Mesenchymal stem cell (in vitro differentiated cells and primary cell): ENCODE results near the gene CARD10.
"Not testable (repeated sequence)": the region's sequence is repeated elsewhere in the genome, so short reads cannot be mapped to it uniquely, and the experiment has no call there.

Source experiments
- DNase-seq: peaks from one replicate; pipeline ENCODE4 v3.0.0-alpha.2; 2013
- H2AFZ ChIP-seq: one replicate; pipeline ENCODE4 v1.6.1; 2013; ENCODE audit warnings: low read depth, mild to moderate bottlenecking, control low read depth, inconsistent platforms, low read length, moderate library complexity
- H2AK5ac ChIP-seq: 2 replicates; pipeline ENCODE4 v1.6.1; 2013; ENCODE audit warnings: low read length, moderate library complexity, mild to moderate bottlenecking, inconsistent platforms; ENCODE audit not compliant: severe bottlenecking
- H2BK120ac ChIP-seq: one replicate; pipeline ENCODE4 v1.6.1; 2013; ENCODE audit warnings: low read depth, mild to moderate bottlenecking, inconsistent platforms, low read length, moderate library complexity
- H2BK12ac ChIP-seq, 2 experiments: one replicate each; pipeline ENCODE4 v1.6.1; 2013; ENCODE audit warnings: inconsistent platforms in 2 of 2, low read length in 2 of 2, mild to moderate bottlenecking in 2 of 2, moderate library complexity in 2 of 2, control low read depth in 1 of 2
- H2BK15ac ChIP-seq: one replicate; pipeline ENCODE4 v1.6.1; 2013; ENCODE audit warnings: mild to moderate bottlenecking, low read depth, inconsistent platforms; ENCODE audit not compliant: poor library complexity, severe bottlenecking
- H2BK5ac ChIP-seq: 2 replicates; pipeline ENCODE4 v1.6.1; 2013; ENCODE audit warnings: low read depth, mild to moderate bottlenecking, low read length, control low read depth, inconsistent platforms; ENCODE audit not compliant: poor library complexity, severe bottlenecking
- H3K14ac ChIP-seq, 2 experiments: one replicate each; pipeline ENCODE4 v1.6.1; 2013; ENCODE audit warnings: inconsistent platforms in 2 of 2, low read length in 2 of 2, control low read depth in 1 of 2, mild to moderate bottlenecking in 1 of 2, moderate library complexity in 1 of 2
- H3K18ac ChIP-seq, 2 experiments: one replicate each; pipeline ENCODE4 v1.6.1; 2013; ENCODE audit warnings: inconsistent platforms in 2 of 2, low read length in 2 of 2, control low read depth in 1 of 2, low read depth in 1 of 2, mild to moderate bottlenecking in 1 of 2
- H3K23ac ChIP-seq, 2 experiments: one replicate each; pipeline ENCODE4 v1.6.1; 2013; ENCODE audit warnings: inconsistent platforms in 2 of 2, low read length in 2 of 2, mild to moderate bottlenecking in 2 of 2, moderate library complexity in 2 of 2, control low read depth in 1 of 2
- H3K27ac ChIP-seq: 2 replicates; pipeline ENCODE4 v1.5.1; 2013; ENCODE audit warnings: mild to moderate bottlenecking, moderate library complexity, low read length, control low read depth, inconsistent platforms; ENCODE audit not compliant: poor library complexity, severe bottlenecking
- H3K27me3 ChIP-seq, 2 experiments: 2 replicates each; pipeline versions ENCODE4 v1.6.1 to v1.7.0; 2013; ENCODE audit warnings: low read length in 2 of 2, mild to moderate bottlenecking in 2 of 2, moderate library complexity in 2 of 2, control low read depth in 1 of 2, inconsistent platforms in 1 of 2; ENCODE audit not compliant: control insufficient read depth in 1 of 2, insufficient read depth in 1 of 2
- H3K36me3 ChIP-seq, 2 experiments: 2 replicates each; pipeline versions ENCODE4 v1.6.1 to v1.7.0; 2013; ENCODE audit warnings: low read length in 2 of 2, control low read depth in 1 of 2, inconsistent platforms in 1 of 2, low read depth in 1 of 2, mild to moderate bottlenecking in 1 of 2; ENCODE audit not compliant: insufficient read depth in 2 of 2, control insufficient read depth in 1 of 2
- H3K4ac ChIP-seq, 2 experiments: one replicate each; pipeline ENCODE4 v1.6.1; 2013; ENCODE audit warnings: inconsistent platforms in 2 of 2, low read length in 2 of 2, mild to moderate bottlenecking in 2 of 2, moderate library complexity in 2 of 2, control low read depth in 1 of 2, low read depth in 1 of 2
- H3K4me1 ChIP-seq: 2 replicates; pipeline ENCODE4 v1.6.1; 2013; ENCODE audit warnings: low read depth, low read length, control low read depth; ENCODE audit not compliant: control insufficient read depth, insufficient read depth
- H3K4me2 ChIP-seq: 2 replicates; pipeline ENCODE4 v1.6.1; 2013; ENCODE audit warnings: low read length, mild to moderate bottlenecking, inconsistent platforms; ENCODE audit not compliant: poor library complexity, severe bottlenecking
- H3K4me3 ChIP-seq, 2 experiments: 2 replicates each; pipeline versions ENCODE4 v1.5.1 to v1.7.0; 2013; ENCODE audit warnings: low read length in 2 of 2, mild to moderate bottlenecking in 2 of 2, control low read depth in 1 of 2, low read depth in 1 of 2; ENCODE audit not compliant: insufficient read depth in 1 of 2
- H3K79me1 ChIP-seq: replicated peaks from 2 replicates; pipeline ENCODE4 v1.6.1; 2013; ENCODE audit warnings: mild to moderate bottlenecking, control low read depth, low read length, inconsistent platforms; ENCODE audit not compliant: poor library complexity, severe bottlenecking
- H3K9ac ChIP-seq: 2 replicates; pipeline ENCODE4 v1.7.0; 2013; ENCODE audit warnings: mild to moderate bottlenecking, low read length, moderate library complexity
- H3K9me3 ChIP-seq: 2 replicates; pipeline ENCODE4 v1.7.0; 2013; ENCODE audit warnings: mild to moderate bottlenecking, low read length; ENCODE audit not compliant: control insufficient read depth
- H4K8ac ChIP-seq: one replicate; pipeline ENCODE4 v1.6.1; 2013; ENCODE audit warnings: inconsistent platforms, mild to moderate bottlenecking, low read length, moderate library complexity
- H4K91ac ChIP-seq: one replicate; pipeline ENCODE4 v1.6.1; 2013; ENCODE audit warnings: mild to moderate bottlenecking, low read length, inconsistent platforms
- WGBS: methylation state at CpG from one replicate; pipeline ENCODE4 v1.1.7; 2013; ENCODE audit warnings: mixed read lengths; 5-methylcytosine and 5-hydroxymethylcytosine counted together

Gene CARD10

DNA sequence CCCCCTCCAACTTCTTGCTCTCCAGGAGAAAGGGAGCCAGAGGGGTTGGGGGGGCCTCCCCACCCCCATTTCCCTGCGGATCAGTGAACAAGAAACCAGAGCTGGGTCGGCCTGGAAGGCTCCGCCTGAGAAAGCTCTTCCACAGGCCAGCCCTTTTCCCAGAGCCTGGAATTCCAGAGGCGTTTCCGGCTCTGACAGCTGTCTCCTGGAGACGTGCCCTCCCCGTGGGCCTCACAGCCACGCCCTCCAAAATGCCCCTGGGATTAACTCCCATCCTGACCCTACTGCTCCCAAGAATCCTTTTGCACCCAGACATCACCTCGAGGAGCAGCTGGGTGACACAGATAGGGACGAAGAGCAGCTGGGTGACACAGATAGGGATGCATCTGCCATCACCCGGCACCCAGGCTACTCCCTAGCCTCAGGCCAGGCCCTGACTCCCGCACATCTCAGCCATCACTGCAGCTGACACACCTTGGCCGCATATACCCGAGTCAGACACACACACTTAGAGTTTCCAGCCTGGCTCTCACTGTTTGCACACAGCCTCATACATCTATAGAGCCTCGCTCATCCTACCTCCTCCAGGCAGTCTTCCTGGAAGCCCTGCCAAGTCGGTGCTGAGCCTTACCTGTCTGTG is 33.4 kb upstream of the CARD10 start:
- Histone ChIP-seq H2BK12ac (peak overlapping the region; percentile 98 to 100), H3K79me1 (no peaks in the 10 kb centered on the region), H4K8ac (peak overlapping the region; percentile 95), H3K4me1 (peaks cover 48% of the 10 kb centered on the region), H3K4me2 (no peak overlapping the region), H2AK5ac (peak overlapping the region; percentile 91), H2BK5ac (no peak overlapping the region), H3K23ac (no peak overlapping the region), H3K27ac (peak overlapping the region; percentile 41), H3K36me3 (no peaks in the 10 kb centered on the region), H3K9me3 (no peaks in the 10 kb centered on the region), H4K91ac (peak overlapping the region; percentile 99), H3K4me3 (no peak overlapping the region), H3K27me3 (no peaks in the 10 kb centered on the region), H2BK120ac (peak overlapping the region; percentile 99), H2AFZ (peak overlapping the region; percentile 6), H3K4ac (peak overlapping the region; percentile 91 to 99), H3K9ac (peak overlapping the region; percentile 41), H2BK15ac (peak overlapping the region; percentile 96), H3K14ac (peak overlapping the region in 1 of 2 experiments; percentile 80), H3K18ac (peak overlapping the region; percentile 93 to 97)
- 20% methylated on average over 16 of the region's 16 CpGs for WGBS
- DNase-seq: peak; percentile 70

GRCh38 chr22:37551981-37552380 is 32.8 kb upstream of the CARD10 start:
- Histone ChIP-seq H2AFZ (no peak overlapping the region), H3K4me3 (no peak overlapping the region), H3K14ac (peak overlapping the region in 1 of 2 experiments; percentile 81), H3K27ac (no peak overlapping the region), H3K27me3 (no peaks in the 10 kb centered on the region), H2BK5ac (no peak overlapping the region), H3K9me3 (no peaks in the 10 kb centered on the region), H4K91ac (peak overlapping the region; percentile 99), H3K4me2 (no peak overlapping the region), H3K9ac (no peak overlapping the region), H3K36me3 (no peaks in the 10 kb centered on the region), H2AK5ac (peak overlapping the region; percentile 91), H2BK15ac (peak overlapping the region; percentile 96), H2BK12ac (peak overlapping the region; percentile 96 to 100), H3K4me1 (peaks cover 49% of the 10 kb centered on the region), H3K18ac (peak overlapping the region; percentile 93 to 97), H3K4ac (peak overlapping the region; percentile 91 to 99), H4K8ac (peak overlapping the region; percentile 95), H3K23ac (no peak overlapping the region), H3K79me1 (no peaks in the 10 kb centered on the region), H2BK120ac (peak overlapping the region; percentile 99)
- DNase-seq: no peak
- WGBS: 73% methylated on average over 6 of the region's 6 CpGs

- DNase-seq: not testable (repeated sequence)
Observed at GRCh38 chr22:37550921-37551320, 31.7 kb upstream of the CARD10 start.

GRCh38 chr22:37549704-37550059 is 30.5 kb upstream of the CARD10 start:
- H4K8ac ChIP-seq: no peak overlapping the region
- H3K4me3 ChIP-seq: no peak overlapping the region
- H3K14ac ChIP-seq: peak overlapping the region in 1 of 2 experiments; percentile 45
- peak overlapping the region; percentile 70 for H4K91ac ChIP-seq
- no peak overlapping the region for H2AFZ ChIP-seq
- peak overlapping the region; percentile 34 for H2AK5ac ChIP-seq
- no peak overlapping the region for H3K9ac ChIP-seq
- no peaks in the 10 kb centered on the region for H3K27me3 ChIP-seq
- no peak overlapping the region for H2BK5ac ChIP-seq
- H2BK120ac ChIP-seq: peak overlapping the region; percentile 39
- peaks cover 54% of the 10 kb centered on the region for H3K4me1 ChIP-seq
- 31% methylated on average over 3 of the region's 5 CpGs for WGBS
- H3K79me1 ChIP-seq: no peaks in the 10 kb centered on the region
- H3K36me3 ChIP-seq: no peaks in the 10 kb centered on the region
- no peak overlapping the region for H3K23ac ChIP-seq
- H3K18ac ChIP-seq: peak overlapping the region; percentile 5 to 8
- DNase-seq: peak; percentile 60
- H2BK12ac ChIP-seq: peak overlapping the region; percentile 3 to 90
- H3K4me2 ChIP-seq: peak overlapping the region; percentile 37
- no peaks in the 10 kb centered on the region for H3K9me3 ChIP-seq
- peak overlapping the region; percentile 73 for H2BK15ac ChIP-seq
- H3K27ac ChIP-seq: peak overlapping the region; percentile 61
- H3K4ac ChIP-seq: peak overlapping the region; percentile 51 to 76

More at GRCh38 chr22:37550921-37551320, 31.7 kb upstream of the CARD10 start:
- H2BK5ac ChIP-seq, H3K27ac ChIP-seq, H3K36me3 ChIP-seq, H3K4me3 ChIP-seq, H3K9ac ChIP-seq, H3K9me3 ChIP-seq, H2BK120ac ChIP-seq, H3K14ac ChIP-seq, H3K79me1 ChIP-seq, H3K27me3 ChIP-seq, H2AFZ ChIP-seq, H4K8ac ChIP-seq, H3K23ac ChIP-seq, H2BK15ac ChIP-seq, H3K4me2 ChIP-seq: not testable (repeated sequence)
- Histone ChIP-seq H2AK5ac (peak overlapping the region; percentile 91), H3K18ac (peak overlapping the region in 1 of 2 experiments; percentile 5), H3K4ac (peak overlapping the region in 1 of 2 experiments; percentile 85), H2BK12ac (peak overlapping the region; percentile 96 to 100), H4K91ac (peak overlapping the region; percentile 99), H3K4me1 (peaks cover 48% of the 10 kb centered on the region)
- 97% methylated on average over 9 of the region's 9 CpGs for WGBS
